Ecto neural progenitor cell (in vitro differentiated cells): ENCODE results near the gene GP2.

Source experiments
- DNase-seq: peaks from one replicate; pipeline ENCODE4 v3.0.0-alpha.2; 2018; ENCODE audit warnings: low spot score

GP2 gene

GRCh38 chr16:20306401-20306800 lies 20.9 kb downstream of the GP2 start:
- no peak for DNase-seq

GRCh38 chr16:20303012-20303411 lies 24.3 kb downstream of the GP2 start:
- no peak for DNase-seq

- no peak for DNase-seq
Measured at GRCh38 chr16:20302389-20302788, 24.9 kb downstream of the GP2 start.

- DNase-seq: no peak
Measured at GRCh38 chr16:20301840-20302239, 25.5 kb downstream of the GP2 start.

- peak; percentile 76 for DNase-seq
Measured at GRCh38 chr16:20300312-20301097, 26.8 kb downstream of the GP2 start.

GRCh38 chr16:20298452-20298851 lies 28.9 kb downstream of the GP2 start:
- no peak for DNase-seq

GRCh38 chr16:20291208-20292206 lies 35.8 kb downstream of the GP2 start:
- peak; percentile 46 for DNase-seq

GRCh38 chr16:20289571-20289970 lies 37.7 kb downstream of the GP2 start:
- DNase-seq: no peak

- DNase-seq: no peak
Measured at GRCh38 chr16:20285993-20286499, 41.3 kb downstream of the GP2 start.

GRCh38 chr16:20280259-20280658 lies 47.1 kb downstream of the GP2 start:
- no peak for DNase-seq

- DNase-seq: no peak
Measured at GRCh38 chr16:20271893-20272292, 55.4 kb downstream of the GP2 start.

GRCh38 chr16:20268409-20268808 lies 58.9 kb downstream of the GP2 start:
- DNase-seq: no peak

- no peak for DNase-seq
Measured at GRCh38 chr16:20265019-20265418, 62.3 kb downstream of the GP2 start.

GRCh38 chr16:20263138-20263855 lies 64.0 kb downstream of the GP2 start:
- no peak for DNase-seq

GRCh38 chr16:20262248-20262647 lies 65.1 kb downstream of the GP2 start:
- DNase-seq: no peak

GRCh38 chr16:20260215-20261009 lies 66.9 kb downstream of the GP2 start:
- no peak for DNase-seq
